CD4-positive, alpha-beta T cell treated with Interleukin-4 for 1 hour (primary cell): ENCODE data around the gene RGS5.
"Not testable (repeated sequence)": the region's sequence is repeated elsewhere in the genome, so short reads cannot be mapped to it uniquely, and the experiment has no call there.

Experiments
- DNase-seq, 2 donors: peaks; one replicate each; pipeline ENCODE4 v3.0.0-alpha.2; 2020 to 2022

RGS5 gene

GRCh38 chr1:163202833-163203451 lies at the start of gene RGS5:
Gene RGS5 (minus strand): TSS chr1:163202916. CDS start chr1:163202835, 81 bp downstream.
- no peak for DNase-seq

GRCh38 chr1:163250382-163250974 lies 47.8 kb upstream of the RGS5 start:
- DNase-seq: no peak

- DNase-seq: no peak
Measured at GRCh38 chr1:163248064-163248463, 45.3 kb upstream of the RGS5 start.

GRCh38 chr1:163244648-163245047 lies 41.9 kb upstream of the RGS5 start:
- not testable (repeated sequence) for DNase-seq

- DNase-seq: no peak
Measured at GRCh38 chr1:163241746-163242145, 39.0 kb upstream of the RGS5 start.

GRCh38 chr1:163240705-163241104 lies 38.0 kb upstream of the RGS5 start:
- no peak for DNase-seq

GRCh38 chr1:163233643-163234042 lies 30.9 kb upstream of the RGS5 start:
- DNase-seq: not testable (repeated sequence)

GRCh38 chr1:163231385-163231784 lies 28.7 kb upstream of the RGS5 start:
- no peak for DNase-seq

- no peak for DNase-seq
Measured at GRCh38 chr1:163230827-163231226, 28.1 kb upstream of the RGS5 start.

- not testable (repeated sequence) for DNase-seq
Measured at GRCh38 chr1:163228271-163228670, 25.6 kb upstream of the RGS5 start.

GRCh38 chr1:163227126-163227525 lies 24.4 kb upstream of the RGS5 start:
- DNase-seq: no peak

GRCh38 chr1:163213626-163214025 lies 10.9 kb upstream of the RGS5 start:
- DNase-seq: no peak

GRCh38 chr1:163211667-163212066 lies 9.0 kb upstream of the RGS5 start:
- no peak for DNase-seq

- no peak for DNase-seq
Measured at GRCh38 chr1:163205513-163205912, 2.8 kb upstream of the RGS5 start.

GRCh38 chr1:163203561-163203960 lies 845 bp upstream of the RGS5 start:
- DNase-seq: no peak

- no peak for DNase-seq
Measured at GRCh38 chr1:163201906-163202305, 810 bp downstream of the RGS5 start.

GRCh38 chr1:163197022-163197421 lies 5.7 kb downstream of the RGS5 start:
- no peak for DNase-seq

GRCh38 chr1:163196449-163196787 lies 6.3 kb downstream of the RGS5 start:
- no peak for DNase-seq

GRCh38 chr1:163195728-163196448 lies 6.8 kb downstream of the RGS5 start:
- DNase-seq: no peak

- DNase-seq: no peak
Measured at GRCh38 chr1:163191301-163191700, 11.4 kb downstream of the RGS5 start.

GRCh38 chr1:163188947-163189346 lies 13.8 kb downstream of the RGS5 start:
- DNase-seq: no peak

GRCh38 chr1:163187849-163188248 lies 14.9 kb downstream of the RGS5 start:
- DNase-seq: no peak

GRCh38 chr1:163186862-163187261 lies 15.9 kb downstream of the RGS5 start:
- DNase-seq: no peak

GRCh38 chr1:163182330-163182949 lies 20.3 kb downstream of the RGS5 start:
- DNase-seq: no peak
